Stimulated activated CD4-positive, alpha-beta T cell treated with anti-CD3 and anti-CD28 coated beads, Interleukin-4, amount 100 ng/mL, for 24 hours (primary cell): ENCODE data around the gene NCAPD3.
"Not testable (repeated sequence)": the region's sequence is repeated elsewhere in the genome, so short reads cannot be mapped to it uniquely, and the experiment has no call there.

Source experiments
- DNase-seq: peaks from one replicate; pipeline ENCODE4 v3.0.0-alpha.2; 2020

The NCAPD3 gene

DNA sequence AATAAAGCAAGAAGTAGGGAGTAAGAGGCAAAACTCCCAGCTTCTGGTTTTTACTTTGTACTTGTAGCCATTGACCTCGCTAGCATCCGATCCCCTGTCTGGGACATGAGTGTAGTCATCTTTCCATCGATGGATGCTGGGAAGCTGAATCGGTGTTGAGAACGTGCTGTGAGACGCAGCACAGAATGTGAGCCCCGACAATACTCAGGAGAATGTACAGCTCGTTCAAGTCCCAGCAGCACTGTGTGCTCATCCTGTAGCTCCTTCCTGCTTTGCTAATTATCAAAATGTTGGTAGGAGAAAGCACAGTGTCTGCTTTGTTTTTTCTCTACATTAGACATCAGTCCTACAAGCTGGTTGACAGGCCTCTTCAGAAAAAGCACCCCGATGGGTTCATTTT lies 98.3 kb downstream of the NCAPD3 start:
- no peak for DNase-seq

DNA sequence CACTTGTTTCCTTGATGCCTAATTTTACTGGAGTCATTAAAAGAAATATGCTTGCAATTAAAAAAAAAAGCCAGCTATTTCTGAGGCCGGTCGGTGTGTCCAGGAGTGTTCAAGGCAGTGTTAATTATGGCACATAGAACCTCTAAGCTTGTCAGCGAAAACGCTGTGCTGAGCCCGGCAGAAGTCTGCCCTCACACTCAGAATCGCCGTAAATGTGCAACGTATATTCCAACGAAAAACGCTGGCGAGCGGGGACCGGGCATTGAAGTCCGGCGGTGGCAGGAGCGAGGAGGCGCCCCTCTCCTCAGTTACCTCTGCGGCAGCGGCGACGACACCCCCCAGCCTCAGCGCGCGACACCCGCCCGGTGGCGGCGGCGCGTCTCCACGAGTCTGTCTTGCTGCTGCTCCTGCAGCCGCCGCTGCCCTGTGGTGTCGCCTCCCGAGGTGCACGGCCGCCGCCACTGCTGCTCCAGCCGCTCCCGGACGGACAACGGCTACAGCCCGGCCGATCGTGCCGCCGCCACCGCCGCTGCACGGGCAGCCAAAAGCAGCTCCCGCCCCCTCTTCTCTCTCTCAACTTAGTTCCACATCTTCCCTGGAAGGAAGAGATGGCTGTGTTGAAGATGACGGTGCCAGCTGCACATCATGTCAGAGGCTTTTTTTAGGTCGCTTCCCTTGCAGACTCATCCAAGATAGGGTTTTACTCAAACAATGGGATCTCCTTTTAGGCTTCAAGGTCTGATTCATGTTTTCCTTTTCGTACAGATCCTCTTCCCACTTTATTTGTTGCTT lies 98.9 kb downstream of the NCAPD3 start:
- DNase-seq, result no peak

DNA sequence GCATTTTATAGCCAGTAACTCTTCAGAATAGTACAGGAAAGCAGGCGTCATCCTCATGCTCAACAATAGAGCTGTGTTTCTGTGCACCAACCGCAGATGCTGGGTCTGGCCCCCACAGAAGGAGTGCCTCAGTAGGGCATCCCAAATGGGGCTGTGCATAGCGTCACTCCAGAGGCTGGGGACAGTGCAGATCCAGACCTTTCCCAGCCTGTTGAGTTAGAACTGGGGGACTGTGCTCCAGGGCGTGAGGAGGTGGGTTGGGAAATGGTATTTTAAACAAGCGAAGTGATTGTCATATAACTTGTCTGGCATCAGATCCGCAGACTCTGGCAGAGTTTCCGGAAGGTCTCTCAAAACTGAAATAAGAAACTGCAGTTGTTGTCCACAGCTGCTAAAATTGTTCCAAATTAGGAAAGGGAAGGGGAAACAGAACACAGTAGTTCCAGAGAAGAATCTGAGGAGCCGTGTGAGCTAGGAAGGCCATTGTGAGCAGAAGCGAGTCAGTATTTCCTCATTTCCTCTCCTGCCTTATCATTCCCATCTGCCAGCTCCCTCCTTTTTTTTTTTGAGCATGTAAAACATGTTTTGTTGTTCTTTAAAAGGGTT lies 102.7 kb downstream of the NCAPD3 start:
- no peak for DNase-seq

DNA sequence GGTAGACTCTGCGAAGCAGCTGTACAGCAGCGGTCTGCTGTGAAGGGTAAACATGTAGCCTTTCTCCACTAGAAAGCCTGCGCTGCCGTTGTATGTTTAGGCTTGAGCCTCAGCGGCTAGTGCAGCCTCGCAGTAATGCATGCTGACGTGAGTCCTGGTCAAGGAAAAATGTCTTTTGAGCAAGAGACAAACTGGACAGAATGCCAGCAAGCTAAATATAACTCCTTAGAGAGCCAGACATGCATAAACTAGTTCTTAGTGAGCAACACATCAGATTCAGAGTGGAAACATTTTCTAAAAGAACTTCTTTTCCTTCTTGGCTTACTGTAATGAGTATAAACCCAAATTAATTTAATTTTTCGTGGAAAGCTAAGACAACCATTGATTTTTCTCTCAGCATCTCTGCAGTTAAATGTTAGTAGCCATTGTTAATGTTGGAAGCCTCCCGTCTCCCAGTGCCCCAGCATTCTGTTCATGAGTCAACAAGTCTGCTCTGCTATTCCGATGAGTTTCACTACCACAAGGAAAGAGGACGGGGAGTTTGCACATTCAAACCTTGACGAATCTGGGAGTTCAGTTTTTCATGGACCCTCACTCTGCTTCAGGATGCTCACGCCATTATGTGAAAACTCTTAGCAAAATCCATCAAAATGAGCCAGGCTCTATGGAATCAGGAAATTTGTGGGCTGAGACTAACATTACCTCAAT lies 103.5 kb downstream of the NCAPD3 start:
- DNase-seq, result no peak

DNA sequence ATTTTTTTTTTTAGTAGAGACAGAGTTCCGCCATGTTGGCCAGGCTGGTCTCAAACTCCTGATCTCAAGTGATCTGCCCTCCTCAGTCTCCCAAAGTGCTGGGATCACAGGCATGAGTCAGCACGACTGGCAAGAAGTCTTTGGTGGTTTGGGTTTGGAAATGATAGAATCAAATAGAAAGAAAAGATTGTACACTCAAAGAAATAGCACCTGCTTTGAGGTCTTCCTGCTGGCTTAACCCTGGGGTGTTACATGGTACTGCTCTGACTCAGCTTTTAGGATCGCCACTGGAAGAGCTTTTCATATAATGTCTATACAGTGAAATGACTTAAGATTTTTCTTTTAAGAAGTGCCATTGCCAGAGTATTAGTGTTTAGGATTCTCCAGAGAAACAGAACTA lies 104.7 kb downstream of the NCAPD3 start:
- no peak for DNase-seq

DNA sequence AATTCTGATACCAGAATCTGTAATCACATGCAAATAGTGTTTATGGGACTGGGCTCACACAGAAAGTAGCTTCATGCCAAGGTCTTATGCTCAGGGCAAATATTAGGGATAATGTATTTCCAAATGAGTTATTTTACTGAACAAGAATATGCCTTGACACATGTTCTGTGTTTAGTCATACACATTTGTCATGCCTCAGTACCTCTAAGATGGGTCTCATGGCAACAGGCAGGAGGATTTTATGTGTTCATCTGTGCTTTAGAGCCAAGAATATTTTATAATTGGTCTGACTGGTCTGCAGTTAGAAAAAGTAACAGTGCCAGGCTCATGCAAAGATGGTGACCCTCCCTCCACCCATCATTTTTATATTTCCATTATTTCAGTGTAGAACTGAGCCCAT lies 105.8 kb downstream of the NCAPD3 start:
- no peak for DNase-seq

DNA sequence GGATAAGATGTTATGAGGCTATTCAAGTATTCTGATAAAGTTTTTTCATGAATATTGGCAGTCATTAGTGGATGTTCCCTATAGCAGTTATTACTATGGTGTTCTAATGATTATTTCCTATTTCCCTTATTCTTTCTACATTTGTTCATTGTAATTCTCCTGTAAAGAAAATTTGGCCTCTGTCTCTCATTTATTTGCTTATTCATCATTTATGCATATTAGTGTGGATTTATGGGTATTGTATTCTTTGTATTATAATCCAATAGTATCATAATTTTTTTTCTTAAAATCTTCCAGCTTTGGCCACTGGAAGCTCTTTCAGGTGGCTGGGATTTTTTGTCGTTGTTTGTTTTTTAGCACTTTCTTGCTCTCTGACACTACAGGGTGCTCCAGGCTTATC lies 107.6 kb downstream of the NCAPD3 start:
- no peak for DNase-seq

DNA sequence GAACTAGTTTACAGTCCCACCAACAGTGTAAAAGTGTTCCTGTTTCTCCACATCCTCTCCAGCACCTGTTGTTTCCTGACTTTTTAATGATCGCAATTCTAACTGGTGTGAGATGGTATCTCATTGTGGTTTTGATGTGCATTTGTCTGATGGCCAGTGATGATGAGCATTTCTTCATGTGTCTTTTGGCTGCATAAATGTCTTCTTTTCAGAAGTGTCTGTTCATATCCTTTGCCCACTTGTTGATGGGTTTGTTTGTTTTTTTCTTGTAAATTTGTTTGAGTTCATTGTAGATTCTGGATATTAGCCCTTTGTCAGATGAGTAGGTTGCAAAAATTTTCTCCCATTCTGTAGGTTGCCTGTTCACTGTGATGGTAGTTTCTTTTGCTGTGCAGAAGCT lies 110.0 kb downstream of the NCAPD3 start:
- not testable (repeated sequence) for DNase-seq

DNA sequence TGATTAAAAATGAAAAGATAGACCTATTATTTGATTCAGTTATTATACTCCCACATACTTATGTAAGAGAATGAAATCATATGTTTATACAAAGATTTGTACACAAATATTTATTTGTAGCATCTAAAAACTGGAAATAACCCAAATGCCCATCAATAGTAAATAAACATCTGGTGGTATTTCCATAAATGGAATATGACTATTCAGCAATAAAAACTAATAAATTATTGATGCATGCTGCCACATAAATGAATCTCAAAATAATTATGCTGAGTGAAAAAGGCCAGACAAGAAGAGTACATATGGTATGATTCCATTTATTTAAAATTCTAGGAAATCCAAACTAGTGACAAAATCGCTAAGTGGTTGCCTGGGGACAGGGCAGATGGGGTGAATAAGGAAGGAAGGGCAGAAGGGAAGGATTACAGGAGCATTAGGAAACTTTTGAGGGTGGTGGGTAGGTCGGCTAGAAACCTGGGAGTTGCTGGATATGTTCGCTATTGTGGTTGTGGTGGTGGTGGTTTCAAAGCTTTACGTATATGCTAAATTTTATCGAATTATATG lies 113.4 kb downstream of the NCAPD3 start:
- no peak for DNase-seq
